Measurements from ENCODE around the gene ATG2B. TPM values are rescaled to one million over a fixed set of nuclear protein-coding genes. Genes with fewer than 3 reads are reported as not detected.

Gene ATG2B
- total and polyA plus RNA-seq, 2 donors (not counting 3 experiments of a cell fraction or from before 2014, with no cell fraction given): 5.9 to 17.8 TPM

DNA sequence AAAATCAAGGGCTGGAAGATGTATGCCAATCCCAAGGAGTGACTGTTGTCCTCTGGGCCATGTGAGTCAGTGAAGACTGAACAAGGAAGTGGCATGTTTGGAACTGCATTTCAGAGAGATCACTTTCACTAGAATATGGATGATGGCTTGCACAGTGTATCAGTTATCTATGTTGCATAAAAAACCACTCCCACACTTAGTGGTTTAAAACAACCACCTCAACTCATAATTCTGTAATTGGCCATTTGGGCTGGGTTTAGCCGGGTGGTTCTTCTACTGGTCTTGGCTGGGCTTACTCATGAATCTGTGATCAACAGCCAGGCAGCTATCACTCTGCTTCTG is 91.7 kb downstream of the ATG2B start:
- no peak overlapping the region for H3K4me3 ChIP-seq (replicated peaks in 1 of 3; ENCODE audit: insufficient read depth in 1 of 3, low read depth in 1 of 3, low read length in 3 of 3)
- no peak overlapping the region for H3K9ac ChIP-seq (replicated peaks; ENCODE audit: extremely low read depth, insufficient read depth, low read length)
- H3K27ac ChIP-seq (ENCODE audit: insufficient read depth, low read depth, low read length): no peak overlapping the region
- no peaks in the 10 kb centered on the region for H3K79me2 ChIP-seq (ENCODE audit: control insufficient read depth, insufficient read depth, low read length)
- POLR2A ChIA-PET: no interaction called here
- H3K4me1 ChIP-seq (ENCODE audit: control insufficient read depth, extremely low read depth, insufficient read depth, low read length): no peaks in the 10 kb centered on the region
- H3K27me3 ChIP-seq (ENCODE audit: control insufficient read depth in 2 of 2, insufficient read depth in 2 of 2, low read length in 2 of 2): no peaks in the 10 kb centered on the region
- no peaks in the 10 kb centered on the region for H3K36me3 ChIP-seq (ENCODE audit: control insufficient read depth in 2 of 2, extremely low read depth in 1 of 2, insufficient read depth in 2 of 2, low read length in 2 of 2)
- H4K20me1 ChIP-seq (replicated peaks; ENCODE audit: control insufficient read depth, extremely low read depth, insufficient read depth, low read length): no peaks in the 10 kb centered on the region
- no peaks in the 10 kb centered on the region for H3K9me1 ChIP-seq (replicated peaks; ENCODE audit: control insufficient read depth, extremely low read depth, insufficient read depth, low read length)
- TF ChIP-seq JUN (IDR thresholded peaks at IDR 0.05; ENCODE audit: borderline replicate concordance, insufficient read depth, insufficient read length, low read depth): no peak
- TF ChIP-seq FOS (IDR thresholded peaks at IDR 0.05; ENCODE audit: borderline replicate concordance, insufficient read depth, low read length): no peak
- TF ChIP-seq, protein P1, sequence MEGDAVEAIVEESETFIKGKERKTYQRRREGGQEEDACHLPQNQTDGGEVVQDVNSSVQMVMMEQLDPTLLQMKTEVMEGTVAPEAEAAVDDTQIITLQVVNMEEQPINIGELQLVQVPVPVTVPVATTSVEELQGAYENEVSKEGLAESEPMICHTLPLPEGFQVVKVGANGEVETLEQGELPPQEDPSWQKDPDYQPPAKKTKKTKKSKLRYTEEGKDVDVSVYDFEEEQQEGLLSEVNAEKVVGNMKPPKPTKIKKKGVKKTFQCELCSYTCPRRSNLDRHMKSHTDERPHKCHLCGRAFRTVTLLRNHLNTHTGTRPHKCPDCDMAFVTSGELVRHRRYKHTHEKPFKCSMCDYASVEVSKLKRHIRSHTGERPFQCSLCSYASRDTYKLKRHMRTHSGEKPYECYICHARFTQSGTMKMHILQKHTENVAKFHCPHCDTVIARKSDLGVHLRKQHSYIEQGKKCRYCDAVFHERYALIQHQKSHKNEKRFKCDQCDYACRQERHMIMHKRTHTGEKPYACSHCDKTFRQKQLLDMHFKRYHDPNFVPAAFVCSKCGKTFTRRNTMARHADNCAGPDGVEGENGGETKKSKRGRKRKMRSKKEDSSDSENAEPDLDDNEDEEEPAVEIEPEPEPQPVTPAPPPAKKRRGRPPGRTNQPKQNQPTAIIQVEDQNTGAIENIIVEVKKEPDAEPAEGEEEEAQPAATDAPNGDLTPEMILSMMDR (IDR thresholded peaks at IDR 0.05; ENCODE audit: extremely low read depth in 1 of 2, insufficient read depth in 1 of 2, low read depth in 1 of 2, low read length in 2 of 2): no peak
- no peak for TF ChIP-seq GATA2 (IDR thresholded peaks at IDR 0.05; ENCODE audit: insufficient read depth, insufficient read length, low read depth, low read length)
- TF ChIP-seq MYC (IDR thresholded peaks at IDR 0.05; ENCODE audit: low read depth, low read length): no peak
- TF ChIP-seq POLR2A (IDR thresholded peaks at IDR 0.05; ENCODE audit: low read depth, low read length): no peak
- no peak for TF ChIP-seq EZH2 (IDR thresholded peaks at IDR 0.05; ENCODE audit: borderline replicate concordance, low read depth, low read length, severe bottlenecking)
- TF ChIP-seq, protein P2, sequence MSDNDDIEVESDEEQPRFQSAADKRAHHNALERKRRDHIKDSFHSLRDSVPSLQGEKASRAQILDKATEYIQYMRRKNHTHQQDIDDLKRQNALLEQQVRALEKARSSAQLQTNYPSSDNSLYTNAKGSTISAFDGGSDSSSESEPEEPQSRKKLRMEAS (IDR thresholded peaks at IDR 0.05; ENCODE audit: insufficient read depth, insufficient read length): no peak
- no peaks in the 10 kb centered on the region for H3K9me3 ChIP-seq (replicated peaks; ENCODE audit: control insufficient read depth, insufficient read depth, low read length)
- intact Hi-C loops (cut with micrococcal nuclease) (no loop called here), dilution Hi-C loops (cut with MboI; ENCODE audit: extremely low pct_ligation_motif_present, low sequenced_read_pairs) (no loop called here)
- no peak for DNase-seq (ENCODE audit: low read depth, low spot score)
- no peak for FAIRE-seq
- CTCF ChIA-PET: no interaction called here
- H2AFZ ChIP-seq (ENCODE audit: low read depth, low read length): no peak overlapping the region
- BruUV-seq (replicated peaks): no TSS peak
- no peak overlapping the region for H3K4me2 ChIP-seq (ENCODE audit: insufficient read depth, low read length)

Measured in endothelial cell of umbilical vein (primary cell).